GM12891 (cell line): ENCODE results near the gene YTHDF1.

Experiments
- POLR2A ChIP-seq: IDR thresholded peaks from 2 replicates; pipeline ENCODE4 v1.6.1; 2011; ENCODE audit warnings: low read depth, low read length, control low read depth
- TAF1 ChIP-seq: IDR thresholded peaks from 2 replicates; pipeline ENCODE4 v1.6.1; 2011; ENCODE audit warnings: low read depth, low read length, control low read depth

GRCh38 chr20:63171991-63172390, 43.9 kb downstream of the YTHDF1 start:
- TF ChIP-seq TAF1, result no peak
- no peak for TF ChIP-seq POLR2A
